Parathyroid adenoma (tissue), 2 donors: ENCODE measurements around the gene PCSK6.

Experiments used
- H2AFZ ChIP-seq: fragments of 300-600 bp; sonication (generic); one replicate; pipeline ENCODE4 v1.7.0; 2017; ENCODE audit warnings: antibody characterized with exemption, mild to moderate bottlenecking
- H3K27ac ChIP-seq: fragments of 300-600 bp; sonication (generic); one replicate; pipeline ENCODE4 v1.7.0; 2017
- H3K27me3 ChIP-seq: fragments of 300-600 bp; sonication (generic); one replicate; pipeline ENCODE4 v1.7.0; 2017; ENCODE audit warnings: low read length; ENCODE audit not compliant: control insufficient read depth, insufficient read depth
- H3K36me3 ChIP-seq: fragments of 300-600 bp; sonication (generic); one replicate; pipeline ENCODE4 v1.7.0; 2017; ENCODE audit warnings: low read length; ENCODE audit not compliant: control insufficient read depth, insufficient read depth
- H3K4me1 ChIP-seq: fragments of 300-600 bp; sonication (generic); one replicate; pipeline ENCODE4 v1.7.0; 2017; ENCODE audit warnings: control low read depth
- H3K4me2 ChIP-seq: fragments of 300-600 bp; sonication (generic); one replicate; pipeline ENCODE4 v1.7.0; 2017; ENCODE audit warnings: low read length
- H3K4me3 ChIP-seq: fragments of 300-600 bp; sonication (generic); one replicate; pipeline ENCODE4 v1.7.0; 2017; ENCODE audit warnings: low read depth, low read length
- H3K79me2 ChIP-seq: fragments of 300-600 bp; sonication (generic); one replicate; pipeline ENCODE4 v1.7.0; 2017; ENCODE audit warnings: control low read depth
- H3K9ac ChIP-seq: fragments of 300-600 bp; sonication (generic); one replicate; pipeline ENCODE4 v1.7.0; 2017; ENCODE audit warnings: mild to moderate bottlenecking
- H3K9me3 ChIP-seq: fragments of 300-600 bp; sonication (generic); one replicate; pipeline ENCODE4 v1.7.0; 2017; ENCODE audit warnings: low read length; ENCODE audit not compliant: control insufficient read depth
- TF ChIP-seq, protein P1 (sequence below): fragments of 300-600 bp; sonication (generic); IDR thresholded peaks from one replicate; pipeline ENCODE4 v1.7.0; 2017; ENCODE audit warnings: antibody characterized with exemption, mild to moderate bottlenecking
- donor health status: primary hyperparathyroidism.

Gene PCSK6

GRCh38 chr15:101533371-101534140, 44.0 kb upstream of the PCSK6 start:
- Histone ChIP-seq H3K4me3 (no peak overlapping the region), H3K79me2 (no peaks in the 10 kb centered on the region), H2AFZ (no peak overlapping the region), H3K9ac (no peak overlapping the region), H3K27me3 (no peaks in the 10 kb centered on the region), H3K4me1 (no peaks in the 10 kb centered on the region), H3K27ac (no peak overlapping the region), H3K9me3 (no peaks in the 10 kb centered on the region), H3K4me2 (no peak overlapping the region), H3K36me3 (no peaks in the 10 kb centered on the region)
- TF ChIP-seq, protein P1, sequence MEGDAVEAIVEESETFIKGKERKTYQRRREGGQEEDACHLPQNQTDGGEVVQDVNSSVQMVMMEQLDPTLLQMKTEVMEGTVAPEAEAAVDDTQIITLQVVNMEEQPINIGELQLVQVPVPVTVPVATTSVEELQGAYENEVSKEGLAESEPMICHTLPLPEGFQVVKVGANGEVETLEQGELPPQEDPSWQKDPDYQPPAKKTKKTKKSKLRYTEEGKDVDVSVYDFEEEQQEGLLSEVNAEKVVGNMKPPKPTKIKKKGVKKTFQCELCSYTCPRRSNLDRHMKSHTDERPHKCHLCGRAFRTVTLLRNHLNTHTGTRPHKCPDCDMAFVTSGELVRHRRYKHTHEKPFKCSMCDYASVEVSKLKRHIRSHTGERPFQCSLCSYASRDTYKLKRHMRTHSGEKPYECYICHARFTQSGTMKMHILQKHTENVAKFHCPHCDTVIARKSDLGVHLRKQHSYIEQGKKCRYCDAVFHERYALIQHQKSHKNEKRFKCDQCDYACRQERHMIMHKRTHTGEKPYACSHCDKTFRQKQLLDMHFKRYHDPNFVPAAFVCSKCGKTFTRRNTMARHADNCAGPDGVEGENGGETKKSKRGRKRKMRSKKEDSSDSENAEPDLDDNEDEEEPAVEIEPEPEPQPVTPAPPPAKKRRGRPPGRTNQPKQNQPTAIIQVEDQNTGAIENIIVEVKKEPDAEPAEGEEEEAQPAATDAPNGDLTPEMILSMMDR = no peak

DNA sequence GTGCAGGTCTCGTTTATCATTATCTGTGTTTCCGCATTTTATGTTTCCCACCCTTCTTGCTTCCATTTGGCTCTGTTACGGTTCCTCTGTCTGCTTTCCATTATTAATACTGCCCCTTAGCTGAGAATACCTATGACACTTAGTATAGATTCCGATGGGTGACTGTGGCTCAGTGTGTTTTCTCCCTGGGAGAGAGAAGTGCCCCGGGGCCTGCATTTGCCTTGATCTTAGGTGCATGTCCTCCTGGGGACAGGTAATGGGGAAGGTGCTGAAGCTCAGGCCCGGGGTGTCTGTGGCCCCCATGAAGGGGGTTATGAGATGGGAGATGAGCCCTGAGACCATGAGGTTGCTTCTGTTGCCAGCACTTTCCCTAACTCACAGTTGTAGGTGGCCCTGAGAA, 43.4 kb upstream of the PCSK6 start:
- H3K9me3 ChIP-seq = no peaks in the 10 kb centered on the region
- no peak overlapping the region for H2AFZ ChIP-seq
- H3K4me3 ChIP-seq = no peak overlapping the region
- H3K4me2 ChIP-seq = no peak overlapping the region
- H3K4me1 ChIP-seq = no peaks in the 10 kb centered on the region
- no peaks in the 10 kb centered on the region for H3K79me2 ChIP-seq
- no peak overlapping the region for H3K27ac ChIP-seq
- TF ChIP-seq, protein P1 = no peak
- no peaks in the 10 kb centered on the region for H3K27me3 ChIP-seq
- no peak overlapping the region for H3K9ac ChIP-seq
- no peaks in the 10 kb centered on the region for H3K36me3 ChIP-seq

GRCh38 chr15:101531170-101531569, 41.7 kb upstream of the PCSK6 start:
- Histone ChIP-seq H3K9ac (no peak overlapping the region), H2AFZ (no peak overlapping the region), H3K4me2 (no peak overlapping the region), H3K4me1 (no peaks in the 10 kb centered on the region), H3K4me3 (no peak overlapping the region), H3K36me3 (no peaks in the 10 kb centered on the region), H3K9me3 (no peaks in the 10 kb centered on the region), H3K79me2 (no peaks in the 10 kb centered on the region), H3K27me3 (no peaks in the 10 kb centered on the region), H3K27ac (no peak overlapping the region)
- TF ChIP-seq, protein P1 = no peak

- Histone ChIP-seq H3K79me2 (no peaks in the 10 kb centered on the region), H3K4me1 (no peaks in the 10 kb centered on the region), H3K4me2 (no peak overlapping the region), H3K27ac (no peak overlapping the region), H3K4me3 (no peak overlapping the region), H3K36me3 (no peaks in the 10 kb centered on the region), H3K9me3 (no peaks in the 10 kb centered on the region), H3K27me3 (no peaks in the 10 kb centered on the region), H3K9ac (no peak overlapping the region), H2AFZ (no peak overlapping the region)
- TF ChIP-seq, protein P1 = no peak
Observed at GRCh38 chr15:101530224-101530958, 40.9 kb upstream of the PCSK6 start.
